GM12878 (cell line): ENCODE data around the gene TNFRSF8. TPM values are rescaled to one million over a fixed set of nuclear protein-coding genes. Genes with fewer than 3 reads are reported as not detected.

Experiments
- ATF3 ChIP-seq: IDR thresholded peaks from 2 replicates; pipeline ENCODE4 v1.6.1; 2011; ENCODE audit warnings: low read depth, mild to moderate bottlenecking, low read length, moderate library complexity, borderline replicate concordance; ENCODE audit errors: extremely low read depth
- CBX3 ChIP-seq: fragments of 200-600 bp; sonication (generic); IDR thresholded peaks from 2 replicates; pipeline ENCODE4 v1.6.1; 2016; ENCODE audit warnings: low read depth, borderline replicate concordance
- CBX5 ChIP-seq: sonication (generic); IDR thresholded peaks from 2 replicates; pipeline ENCODE4 v1.6.1; 2016; ENCODE audit warnings: low read depth, moderate library complexity, mild to moderate bottlenecking, inconsistent platforms
- CHD4 ChIP-seq: fragments of 200-600 bp; sonication (generic); IDR thresholded peaks from 2 replicates; pipeline ENCODE4 v1.6.1; 2016; ENCODE audit warnings: mild to moderate bottlenecking
- DPF2 ChIP-seq: fragments of 450-650 bp; IDR thresholded peaks from 2 replicates; pipeline ENCODE4 v1.6.1; 2017; ENCODE audit warnings: mild to moderate bottlenecking
- HDAC2 ChIP-seq: fragments of 200-600 bp; sonication (generic); IDR thresholded peaks from 2 replicates; pipeline ENCODE4 v1.6.1; 2017
- IKZF2 ChIP-seq, 2 experiments: fragments of 450-650 bp; IDR thresholded peaks; 2 replicates each; pipeline ENCODE4 v1.6.1; 2017; ENCODE audit warnings: mild to moderate bottlenecking in 2 of 2, moderate library complexity in 2 of 2
- IRF4 ChIP-seq: IDR thresholded peaks from 2 replicates; pipeline ENCODE4 v1.6.1; 2011; ENCODE audit warnings: low read depth, low read length
- JUNB ChIP-seq: IDR thresholded peaks from 2 replicates; pipeline ENCODE4 v1.6.1; 2016; ENCODE audit warnings: antibody characterized with exemption, mild to moderate bottlenecking
- KLF5 ChIP-seq: fragments of 450-650 bp; IDR thresholded peaks from 2 replicates; pipeline ENCODE4 v1.6.1; 2014; ENCODE audit warnings: mild to moderate bottlenecking; ENCODE audit not compliant: partially characterized antibody
- MEF2B ChIP-seq: fragments of 450-650 bp; IDR thresholded peaks from 2 replicates; pipeline ENCODE4 v1.6.1; 2018; ENCODE audit warnings: mild to moderate bottlenecking, moderate library complexity; ENCODE audit not compliant: partially characterized antibody, poor library complexity, severe bottlenecking
- NFIC ChIP-seq: IDR thresholded peaks from 2 replicates; pipeline ENCODE4 v1.6.1; 2012; ENCODE audit warnings: low read depth, mild to moderate bottlenecking, inconsistent platforms, low read length, moderate library complexity
- SMAD5 ChIP-seq: IDR thresholded peaks from 2 replicates; pipeline ENCODE4 v1.6.1; 2016; ENCODE audit warnings: antibody characterized with exemption, low read depth
- SREBF1 ChIP-seq: IDR thresholded peaks from 2 replicates; pipeline ENCODE4 v1.6.1; 2012; ENCODE audit warnings: mild to moderate bottlenecking, low read length
- SUZ12 ChIP-seq: fragments of 200-600 bp; sonication (generic); IDR thresholded peaks from one replicate; pipeline ENCODE4 v1.6.1; 2018; ENCODE audit warnings: antibody characterized with exemption, mild to moderate bottlenecking; ENCODE audit not compliant: unreplicated experiment
- TARDBP ChIP-seq: IDR thresholded peaks from 2 replicates; pipeline ENCODE4 v1.6.1; 2016; ENCODE audit warnings: borderline replicate concordance
- YBX1 ChIP-seq: fragments of 450-650 bp; IDR thresholded peaks from 2 replicates; pipeline ENCODE4 v1.6.1; 2016; ENCODE audit warnings: antibody characterized with exemption
- ZBTB33 ChIP-seq: fragments of 450-650 bp; IDR thresholded peaks from 2 replicates; pipeline ENCODE4 v1.6.1; 2017; ENCODE audit warnings: mild to moderate bottlenecking
- ZBTB40 ChIP-seq: fragments of 450-650 bp; IDR thresholded peaks from 2 replicates; pipeline ENCODE4 v1.6.1; 2016; ENCODE audit warnings: mild to moderate bottlenecking, moderate library complexity, borderline replicate concordance
- ZNF207 ChIP-seq: fragments of 450-650 bp; IDR thresholded peaks from 2 replicates; pipeline ENCODE4 v1.6.1; 2014; ENCODE audit warnings: antibody characterized with exemption, mild to moderate bottlenecking, borderline replicate concordance
- ZNF384 ChIP-seq: IDR thresholded peaks from 2 replicates; pipeline ENCODE4 v1.6.1; 2012; ENCODE audit warnings: low read depth, mild to moderate bottlenecking, low read length, improper control_type of control experiment, borderline replicate concordance
- ZNF592 ChIP-seq: fragments of 450-650 bp; IDR thresholded peaks from 2 replicates; pipeline ENCODE4 v1.6.1; 2017; ENCODE audit warnings: mild to moderate bottlenecking, moderate library complexity
- polyA plus RNA-seq, 11 experiments: library from polyadenylated mRNA; depleted of rRNA in 4 of 11; unstranded in 6 of 11; stranded (reverse) in 5 of 11; fragments of >200 nt; fragmentation: Nextera tagmentation in 4 of 11; fragmentation: Illumina TruSeq in 1 of 11; extraction: Ambion mirVana in 4 of 11; extraction: Trizol in 1 of 11; gene quantifications; 1 replicate in 1 of 11; 2 replicates in 10 of 11; pipeline versions ENCODE4 v1.2.1 to v1.2.3, GENCODE V29; 2011 to 2016; ENCODE audit warnings: inconsistent platforms in 2 of 11, missing spikeins in 2 of 11, low read depth in 1 of 11
- total RNA-seq, 4 experiments: library from RNA; depleted of rRNA in 3 of 4; stranded (reverse); fragments of >200 nt in 3 of 4; fragmentation: Illumina TruSeq in 1 of 4; extraction: Trizol in 1 of 4; gene quantifications; 2 replicates each; pipeline versions ENCODE4 v1.2.1 to v1.2.3, GENCODE V29; 2013 to 2021

The TNFRSF8 gene
- total and polyA plus RNA-seq, 10 of the 15 experiments (the other 5 are each of a cell fraction or from before 2014, with no cell fraction given): 9.8 to 114 (median 58.8) TPM

- TF ChIP-seq ATF3: no peak
- TF ChIP-seq DPF2: no peak
- TF ChIP-seq YBX1: no peak
- no peak for TF ChIP-seq SUZ12
- no peak for TF ChIP-seq ZBTB40
- TF ChIP-seq ZNF592: no peak
- no peak for TF ChIP-seq SMAD5
- no peak for TF ChIP-seq ZBTB33
- no peak for TF ChIP-seq ZNF384
- no peak for TF ChIP-seq HDAC2
- TF ChIP-seq IKZF2 (IDR thresholded peaks at IDR 0.05): peak; percentile 71 to 77
- TF ChIP-seq IRF4: peak; percentile 74; the same call in 1 of the 2 replicates
- TF ChIP-seq SREBF1: no peak
- TF ChIP-seq JUNB: peak; percentile 92
- no peak for TF ChIP-seq CHD4
- no peak for TF ChIP-seq MEF2B
- TF ChIP-seq TARDBP: no peak
- no peak for TF ChIP-seq NFIC
- TF ChIP-seq CBX5: no peak
- no peak for TF ChIP-seq CBX3
- TF ChIP-seq KLF5: no peak
- no peak for TF ChIP-seq ZNF207
These were observed 6.7 kb upstream of the TNFRSF8 start (continued) for GRCh38 chr1:12056331-12056841.
